ENCODE measurements around the gene PACRG.

- TF ChIP-seq POLR2AphosphoS5 (IDR thresholded peaks at IDR 0.05; ENCODE audit: low read depth, low read length), result no peak
- no peak for TF ChIP-seq POLR2A (IDR thresholded peaks at IDR 0.05; ENCODE audit: low read depth, low read length)
- no peak for TF ChIP-seq TAF1 (IDR thresholded peaks at IDR 0.05; ENCODE audit: borderline replicate concordance, low read depth, low read length)
Observed at GRCh38 chr6:163146036-163146435, 418.3 kb downstream of the PACRG start.

Measured in GM12892 (cell line).